H7 (cell line): ENCODE measurements around the gene APBB2. TPM values are rescaled to one million over a fixed set of nuclear protein-coding genes. Genes with fewer than 3 reads are reported as not detected.

Experiments
- DNase-seq: peaks from one replicate; pipeline ENCODE4 v3.0.0; 2012
- H3K27me3 ChIP-seq: 2 replicates; pipeline ENCODE4 v1.6.0; 2011; ENCODE audit warnings: mild to moderate bottlenecking, low read length; ENCODE audit not compliant: control insufficient read depth, insufficient read depth
- H3K36me3 ChIP-seq: replicated peaks from 2 replicates; pipeline ENCODE4 v1.5.1; 2011; ENCODE audit warnings: low read length; ENCODE audit not compliant: control insufficient read depth, insufficient read depth
- H3K4me3 ChIP-seq: 2 replicates; pipeline ENCODE4 v1.5.1; 2011; ENCODE audit warnings: low read depth, mild to moderate bottlenecking, control low read depth, low read length, moderate library complexity; ENCODE audit not compliant: insufficient read depth
- total RNA-seq: library from RNA; depleted of rRNA; stranded (reverse); fragments of >200 nt; shearing (Covaris generic); gene quantifications from 2 replicates; pipeline ENCODE4 v1.2.3, GENCODE V29; 2014

The APBB2 gene
- total RNA-seq, 1 experiment from 2014 or later = 33.4 TPM

DNA sequence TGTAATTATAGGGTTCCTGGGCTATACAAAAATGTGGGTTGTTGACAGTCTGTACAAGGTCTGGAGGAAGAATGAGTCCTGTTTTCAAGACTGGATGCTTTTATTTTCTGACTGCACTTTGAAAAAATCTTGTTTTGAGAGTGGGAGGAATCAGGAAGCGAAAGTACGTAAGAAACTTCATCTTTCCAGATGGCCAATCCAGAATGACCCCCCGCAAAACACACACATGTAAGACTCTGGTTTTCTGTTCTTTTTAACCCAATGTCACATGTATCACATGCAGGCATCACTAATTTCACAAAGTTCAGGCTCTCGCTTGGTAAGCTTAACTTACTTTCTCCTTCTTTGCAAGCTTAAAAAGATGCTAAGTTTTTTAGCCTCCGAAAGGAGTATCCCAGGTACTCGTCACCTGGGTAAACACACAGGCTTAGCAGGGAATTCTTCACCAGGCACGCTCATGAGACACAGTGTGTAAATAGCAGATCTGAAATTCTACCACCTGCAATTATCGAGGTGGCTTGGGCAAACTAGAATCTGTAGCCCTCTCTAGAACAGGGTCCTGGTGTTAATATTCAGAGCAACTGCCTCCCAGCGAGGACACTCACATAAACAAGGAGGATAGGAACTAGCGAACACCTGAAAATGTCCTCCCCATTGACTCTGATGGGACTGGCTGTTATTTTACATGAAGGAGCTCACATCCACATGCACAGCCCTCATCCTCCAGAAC, 373.9 kb downstream of the APBB2 start:
- H3K27me3 ChIP-seq = no peaks in the 10 kb centered on the region
- DNase-seq = no peak
- no peak overlapping the region for H3K4me3 ChIP-seq
- H3K36me3 ChIP-seq = no peaks in the 10 kb centered on the region; the same call in 1 of the 2 replicates

DNA sequence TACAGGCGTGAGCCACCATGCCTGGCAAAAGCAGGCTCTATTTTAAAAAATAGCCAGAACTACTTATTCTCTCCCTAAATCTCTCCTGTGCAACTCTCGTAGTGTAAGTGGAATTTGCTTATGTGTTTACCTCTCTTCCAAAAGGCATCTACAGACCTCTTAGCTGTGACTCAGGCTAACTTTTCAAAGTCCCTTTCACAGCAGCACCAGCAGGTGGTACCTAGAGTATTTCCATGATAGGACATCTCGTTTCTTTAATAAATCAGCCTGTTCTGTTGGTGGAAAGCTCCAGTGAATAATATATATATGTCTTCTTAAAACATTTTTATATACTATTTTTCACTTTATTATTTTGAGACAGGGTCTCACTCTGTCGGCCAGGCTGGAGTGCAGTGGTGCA, 375.6 kb downstream of the APBB2 start:
- DNase-seq = no peak
- Histone ChIP-seq H3K4me3 (no peak overlapping the region), H3K36me3 (no peaks in the 10 kb centered on the region; the same call in 1 of the 2 replicates), H3K27me3 (no peaks in the 10 kb centered on the region)

DNA sequence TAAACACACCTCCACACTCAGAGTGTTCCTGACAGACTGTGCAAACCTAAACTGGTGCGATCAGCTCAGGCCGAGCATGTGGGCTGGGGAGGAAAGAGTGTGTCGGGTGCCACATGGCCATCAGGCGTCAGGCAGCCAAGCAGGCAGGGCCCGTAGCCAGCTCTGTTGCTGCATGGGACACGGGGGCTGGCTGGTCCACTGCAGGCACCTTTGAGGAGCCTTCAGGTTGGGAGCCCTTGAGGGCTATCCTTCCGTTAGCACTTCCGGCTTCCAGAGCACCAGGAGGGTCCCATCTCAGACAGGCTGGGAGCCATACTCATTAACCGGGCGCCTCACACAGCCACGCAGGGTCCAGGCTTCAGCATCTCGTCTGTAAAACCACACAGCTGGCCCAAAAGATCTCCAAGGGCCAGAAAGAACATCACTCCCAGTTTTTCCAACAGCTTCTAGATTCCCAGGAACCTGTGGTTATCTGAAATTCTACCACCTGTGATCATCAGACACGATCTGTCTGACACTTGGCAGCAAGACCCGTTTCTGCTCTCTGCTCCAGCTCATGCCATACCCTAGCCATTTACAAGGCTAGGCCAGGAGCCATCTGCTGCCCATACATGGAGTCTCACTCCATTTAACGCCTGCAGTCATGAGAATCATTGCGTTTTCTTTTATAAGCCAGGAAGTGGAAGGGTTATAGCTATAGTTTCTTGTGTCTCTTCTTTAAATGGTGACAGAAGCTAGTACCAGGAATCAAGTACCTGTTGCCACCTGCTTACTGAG, 377.1 kb downstream of the APBB2 start:
- peak; percentile 30 for DNase-seq
- Histone ChIP-seq H3K27me3 (no peaks in the 10 kb centered on the region), H3K4me3 (no peak overlapping the region), H3K36me3 (no peaks in the 10 kb centered on the region; the same call in 1 of the 2 replicates)

DNA sequence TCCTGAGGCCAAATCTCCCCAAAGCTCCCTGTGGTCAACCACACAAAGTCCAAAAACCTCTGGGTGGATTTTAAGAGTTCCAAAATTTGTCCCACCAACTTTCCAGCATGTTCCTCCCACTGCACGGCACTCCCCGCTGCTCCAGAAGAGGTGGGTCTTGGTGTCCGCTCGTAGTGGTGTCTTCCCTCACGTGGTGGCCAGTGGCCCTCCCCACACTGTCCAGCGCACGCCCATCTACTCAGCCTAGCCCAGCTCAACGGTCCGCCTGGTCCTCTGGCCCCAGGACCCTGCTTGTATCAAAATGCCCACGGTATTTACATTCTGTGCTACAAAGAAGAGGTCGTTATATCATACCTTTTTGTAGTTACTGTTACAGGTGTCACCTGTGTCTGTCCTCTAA, 381.1 kb downstream of the APBB2 start:
- Histone ChIP-seq H3K27me3 (no peaks in the 10 kb centered on the region), H3K4me3 (no peak overlapping the region), H3K36me3 (peaks cover 5% of the 10 kb centered on the region)
- DNase-seq = no peak

DNA sequence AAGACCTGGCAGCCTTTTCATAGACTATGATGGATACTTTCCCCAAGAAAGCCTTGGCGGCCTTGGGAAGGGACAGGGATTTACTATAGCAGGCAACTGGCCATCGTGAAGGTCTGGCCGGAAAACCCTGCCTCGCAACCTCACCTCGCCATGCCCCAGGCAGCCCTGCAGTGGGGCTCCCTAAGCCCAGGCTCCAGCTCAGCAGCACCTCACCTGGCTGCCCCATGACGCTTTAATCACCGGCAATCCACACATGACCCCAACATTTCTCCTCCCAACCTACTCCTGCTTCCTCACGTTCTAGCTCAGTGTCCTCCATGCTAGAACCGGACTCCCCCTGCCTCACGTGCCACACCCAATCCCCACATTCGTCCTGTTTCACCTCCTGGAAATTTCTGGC, 382.2 kb downstream of the APBB2 start:
- Histone ChIP-seq H3K4me3 (no peak overlapping the region), H3K27me3 (no peaks in the 10 kb centered on the region), H3K36me3 (peaks cover 10% of the 10 kb centered on the region)
- DNase-seq = peak; percentile 51

DNA sequence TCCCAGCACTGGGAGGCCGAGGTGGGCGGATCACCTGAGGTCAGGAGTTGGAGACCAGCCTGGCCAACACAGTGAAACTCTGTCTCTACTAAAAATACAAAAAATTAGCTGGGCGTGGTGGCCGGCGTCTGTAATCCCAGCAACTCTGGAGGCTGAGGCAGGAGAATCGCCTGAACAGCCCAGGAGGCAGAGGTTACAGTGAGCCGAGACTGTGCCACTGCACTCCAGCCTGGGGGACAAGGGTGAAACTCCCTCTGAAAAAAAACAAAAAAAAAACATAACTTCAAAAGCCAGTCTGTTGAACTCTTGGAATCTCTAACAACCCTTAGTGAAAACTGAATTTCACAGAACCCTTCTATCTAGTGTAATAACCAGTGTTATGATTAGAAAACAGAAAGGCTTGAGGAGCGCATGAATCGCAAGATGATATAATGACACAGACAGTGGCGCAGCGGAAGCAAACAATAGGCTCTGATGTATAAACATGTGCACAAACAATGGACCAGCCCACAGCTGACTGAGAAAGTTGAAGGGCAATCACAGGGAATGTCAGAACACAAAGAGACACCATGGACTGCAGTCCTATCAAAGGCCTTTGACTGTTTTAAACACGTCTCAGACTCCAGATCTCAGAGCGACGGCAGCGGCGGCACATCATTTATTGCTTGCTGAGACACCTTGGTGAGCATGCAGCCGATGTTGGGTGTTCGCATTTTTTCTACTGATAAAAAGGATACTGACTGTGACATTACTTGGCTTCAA, 383.0 kb downstream of the APBB2 start:
- Histone ChIP-seq H3K36me3 (peaks cover 14% of the 10 kb centered on the region), H3K27me3 (no peaks in the 10 kb centered on the region), H3K4me3 (no peak overlapping the region)
- DNase-seq = no peak

DNA sequence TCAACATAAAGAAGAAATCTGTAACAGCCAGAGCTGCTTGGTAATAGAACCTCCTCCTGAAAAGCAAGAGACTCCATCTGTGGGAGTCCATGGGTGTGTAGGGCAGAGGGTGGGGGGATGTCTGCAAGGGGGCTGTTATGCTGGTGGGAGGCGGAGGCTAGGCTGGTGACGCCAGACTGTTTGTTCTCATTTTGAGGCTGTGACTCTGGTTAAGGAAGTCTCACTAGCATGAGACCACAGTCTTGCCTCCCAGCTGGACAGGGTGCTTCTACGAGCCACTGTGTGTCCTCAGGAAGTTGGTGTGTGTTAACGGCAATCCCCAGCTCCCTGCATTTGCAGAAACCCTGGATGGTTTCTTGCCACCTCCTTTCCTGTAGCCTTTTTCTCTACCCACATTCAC, 384.8 kb downstream of the APBB2 start:
- no peak overlapping the region for H3K4me3 ChIP-seq
- H3K36me3 ChIP-seq = peaks cover 18% of the 10 kb centered on the region
- no peak for DNase-seq
- H3K27me3 ChIP-seq = no peaks in the 10 kb centered on the region

DNA sequence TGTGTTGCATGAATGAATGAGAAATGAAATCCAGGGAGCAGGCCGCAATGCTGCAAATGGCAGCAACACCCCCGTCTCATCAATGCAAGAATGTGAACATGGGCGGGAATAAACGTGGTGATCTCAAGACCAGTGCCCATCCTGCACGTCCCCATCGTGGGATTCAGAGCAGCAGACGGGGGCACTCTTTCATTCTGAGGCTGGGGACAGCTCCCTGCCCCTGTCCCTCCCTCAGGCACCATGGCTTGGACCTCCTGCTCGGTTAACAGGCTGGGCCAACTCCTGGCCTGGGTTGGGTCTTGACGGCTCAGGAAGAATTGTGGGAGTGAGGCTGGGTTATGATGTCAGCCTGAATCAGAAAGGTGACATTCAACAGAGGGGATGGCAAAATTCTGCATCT, 385.7 kb downstream of the APBB2 start:
- Histone ChIP-seq H3K36me3 (peaks cover 18% of the 10 kb centered on the region), H3K4me3 (no peak overlapping the region), H3K27me3 (no peaks in the 10 kb centered on the region)
- no peak for DNase-seq

DNA sequence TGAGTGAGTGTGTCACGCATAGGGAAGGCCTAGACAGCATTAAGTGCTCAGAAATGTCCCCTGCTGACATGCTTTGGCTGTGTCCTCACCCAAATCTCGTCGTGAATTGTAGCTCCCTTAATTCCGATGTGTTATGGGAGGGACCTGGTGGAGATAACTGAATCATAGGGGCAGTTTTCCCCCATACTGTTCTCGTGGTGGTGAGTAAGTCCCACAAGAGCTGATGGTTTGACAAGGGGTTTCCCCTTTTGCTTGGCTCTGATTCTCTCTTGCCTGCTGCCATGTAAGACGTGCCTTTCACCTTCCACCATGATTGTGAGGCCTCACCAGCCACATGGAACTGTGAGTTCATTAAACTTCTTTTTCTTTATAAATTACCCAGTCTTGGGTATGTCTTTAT, 386.6 kb downstream of the APBB2 start:
- no peaks in the 10 kb centered on the region for H3K27me3 ChIP-seq
- peaks cover 23% of the 10 kb centered on the region for H3K36me3 ChIP-seq
- H3K4me3 ChIP-seq = no peak overlapping the region
- DNase-seq = no peak

DNA sequence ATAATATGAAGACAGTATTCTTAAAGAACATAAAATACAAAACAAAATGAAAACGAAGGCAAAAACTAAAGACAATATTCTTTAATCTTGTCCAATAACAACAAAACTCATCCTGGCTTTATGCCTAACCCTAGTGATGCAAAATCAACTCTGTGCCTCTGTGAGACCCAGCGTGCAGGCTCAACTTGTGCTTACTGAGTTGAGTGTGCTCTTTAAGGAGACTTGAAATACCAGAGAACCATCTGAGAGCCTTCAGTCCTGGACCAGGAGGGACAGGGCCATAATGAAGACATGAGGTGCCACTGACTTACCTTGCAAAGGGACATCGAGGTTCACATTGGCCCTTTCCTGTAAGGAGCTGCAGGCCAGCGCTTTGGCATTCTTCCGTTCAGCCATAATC, 387.5 kb downstream of the APBB2 start:
- DNase-seq = no peak
- Histone ChIP-seq H3K4me3 (no peak overlapping the region), H3K27me3 (no peaks in the 10 kb centered on the region), H3K36me3 (peaks cover 28% of the 10 kb centered on the region)

DNA sequence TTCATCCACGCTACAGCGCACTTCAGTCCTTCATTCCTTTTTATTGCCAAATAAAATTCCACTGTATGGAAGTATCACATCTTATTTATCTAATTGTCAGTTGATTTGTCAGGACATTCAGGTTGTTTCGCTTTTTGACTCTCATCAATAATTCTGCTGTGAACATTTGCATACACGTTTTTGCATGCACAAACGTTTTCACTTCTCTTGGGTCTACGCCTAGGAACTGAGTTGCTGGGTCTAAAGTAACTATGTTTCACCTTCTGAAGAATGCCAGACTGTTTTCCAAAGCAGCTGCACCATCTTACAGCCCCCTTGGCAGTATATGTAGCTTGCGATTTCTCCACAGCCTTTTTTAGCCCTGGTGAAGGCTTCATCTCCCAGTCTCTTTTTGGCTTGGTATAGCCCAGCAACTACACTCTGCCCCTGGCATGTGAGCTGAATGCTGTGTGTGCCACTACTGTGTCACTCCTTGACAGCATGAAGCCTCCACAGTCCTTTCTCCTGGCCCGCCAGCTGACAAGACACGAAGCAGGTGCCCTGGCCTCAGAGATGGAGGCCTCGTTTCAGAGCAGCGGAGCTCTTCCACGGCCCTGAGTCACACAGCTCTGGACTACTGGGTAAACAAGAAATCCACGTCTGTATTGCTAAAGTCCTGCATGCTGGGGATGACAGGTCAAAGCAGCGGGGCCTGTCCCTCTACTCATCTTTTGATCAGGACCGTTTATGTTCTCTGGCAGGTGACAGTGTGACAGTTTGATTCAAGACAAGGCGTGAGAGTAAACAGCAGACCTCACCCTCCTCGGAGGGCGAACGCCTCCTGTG, 389.1 kb downstream of the APBB2 start:
- Histone ChIP-seq H3K27me3 (no peaks in the 10 kb centered on the region), H3K4me3 (no peak overlapping the region), H3K36me3 (peaks cover 30% of the 10 kb centered on the region)
- DNase-seq = no peak

DNA sequence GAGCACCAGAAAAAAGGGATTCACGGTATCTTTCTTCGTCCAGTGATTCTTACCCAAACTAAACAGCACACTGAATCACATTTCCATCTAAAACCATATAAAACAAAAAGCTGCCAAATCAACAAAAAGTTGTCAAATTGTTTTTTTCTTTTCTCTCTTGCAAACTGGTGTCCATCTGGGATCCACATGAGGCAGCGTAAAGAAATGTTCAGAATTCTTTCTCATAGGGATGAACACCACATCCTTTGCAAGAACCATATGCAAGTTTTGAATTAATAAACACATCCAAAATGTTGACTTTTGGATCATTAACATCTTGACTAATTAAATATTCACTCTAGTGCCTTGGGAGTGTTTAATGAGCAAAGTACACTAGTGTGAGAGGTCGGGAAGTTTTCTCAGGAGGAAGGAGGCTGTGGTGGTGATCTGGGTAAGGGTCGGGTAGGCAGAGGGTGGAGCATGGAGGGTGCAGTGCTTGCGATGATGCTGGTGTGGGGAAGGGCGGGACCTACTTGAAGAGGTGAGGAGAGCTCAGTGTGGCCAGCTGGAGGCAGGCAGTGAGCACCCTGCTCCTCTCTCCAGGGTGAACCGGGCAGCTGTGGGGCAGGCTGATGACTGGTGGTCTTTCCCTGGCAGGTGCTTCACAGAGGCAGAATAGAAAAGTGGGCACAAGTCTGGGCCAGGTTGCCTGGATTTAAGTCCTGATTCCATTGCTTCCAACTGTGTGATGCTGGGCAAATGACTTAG, 391.7 kb downstream of the APBB2 start:
- DNase-seq = no peak
- no peaks in the 10 kb centered on the region for H3K27me3 ChIP-seq
- peaks cover 25% of the 10 kb centered on the region for H3K36me3 ChIP-seq
- H3K4me3 ChIP-seq = no peak overlapping the region

DNA sequence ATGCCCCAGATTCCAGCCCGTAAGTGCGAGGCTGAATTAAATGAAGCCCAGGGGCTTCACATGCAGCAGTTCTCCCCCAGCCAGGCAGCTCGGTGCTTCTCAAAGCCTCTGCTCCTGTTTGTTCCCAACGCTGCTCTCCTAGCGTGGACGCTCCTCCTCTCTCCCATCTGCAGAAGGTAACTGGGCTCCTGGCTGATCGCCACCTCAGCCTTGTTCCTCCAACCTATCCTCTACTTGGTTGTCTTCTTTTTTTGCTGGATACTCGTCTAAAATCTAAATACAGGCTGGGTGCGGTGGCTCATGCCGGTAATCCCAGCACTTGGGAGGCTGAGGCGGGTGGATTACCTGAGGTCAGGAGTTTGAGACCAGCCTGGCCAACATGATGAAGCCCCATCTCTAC, 394.2 kb downstream of the APBB2 start:
- Histone ChIP-seq H3K36me3 (peaks cover 21% of the 10 kb centered on the region), H3K4me3 (no peak overlapping the region), H3K27me3 (no peaks in the 10 kb centered on the region)
- DNase-seq = no peak
